ENCODE measurements around the gene GEMIN7. TPM values are rescaled to one million over a fixed set of nuclear protein-coding genes. Genes with fewer than 3 reads are reported as not detected.

The GEMIN7 gene
- total and polyA plus RNA-seq, 2 experiments from 2014 or later: 49.6 to 90.5 TPM

DNA sequence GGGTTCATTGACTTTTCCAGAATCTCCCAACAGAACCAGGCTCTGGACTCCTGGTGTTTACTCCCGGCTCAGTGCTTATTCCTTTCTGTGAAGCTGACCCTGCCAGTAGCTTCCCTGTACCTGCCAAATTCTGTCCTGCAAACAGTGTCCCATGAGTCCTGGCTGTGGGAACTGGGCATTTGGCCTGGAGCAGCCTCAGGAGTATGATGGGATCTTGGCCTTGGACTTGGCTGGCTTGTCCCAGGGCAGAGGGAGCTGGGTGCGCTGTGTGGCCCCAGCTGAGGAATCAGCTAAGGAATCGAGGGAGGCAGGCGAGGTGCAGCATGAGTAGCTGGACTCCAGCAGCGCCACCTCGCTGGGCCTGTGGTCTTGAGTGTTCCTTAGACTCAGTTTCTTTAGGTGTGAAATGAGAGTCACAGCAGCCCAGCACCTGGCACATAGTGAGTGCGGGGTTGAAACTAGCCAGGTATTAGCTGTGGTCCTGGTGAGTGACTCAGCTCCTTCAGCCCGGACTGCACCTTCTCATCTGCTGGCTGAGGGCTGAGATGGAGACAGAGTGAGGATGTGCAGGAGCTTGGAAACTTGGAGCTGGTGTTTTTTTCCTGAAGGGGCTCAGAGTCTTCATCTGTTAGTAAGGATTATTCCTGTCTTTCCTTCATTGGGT is 29.9 kb upstream of the GEMIN7 start (continued):
- TF ChIP-seq, protein P1, sequence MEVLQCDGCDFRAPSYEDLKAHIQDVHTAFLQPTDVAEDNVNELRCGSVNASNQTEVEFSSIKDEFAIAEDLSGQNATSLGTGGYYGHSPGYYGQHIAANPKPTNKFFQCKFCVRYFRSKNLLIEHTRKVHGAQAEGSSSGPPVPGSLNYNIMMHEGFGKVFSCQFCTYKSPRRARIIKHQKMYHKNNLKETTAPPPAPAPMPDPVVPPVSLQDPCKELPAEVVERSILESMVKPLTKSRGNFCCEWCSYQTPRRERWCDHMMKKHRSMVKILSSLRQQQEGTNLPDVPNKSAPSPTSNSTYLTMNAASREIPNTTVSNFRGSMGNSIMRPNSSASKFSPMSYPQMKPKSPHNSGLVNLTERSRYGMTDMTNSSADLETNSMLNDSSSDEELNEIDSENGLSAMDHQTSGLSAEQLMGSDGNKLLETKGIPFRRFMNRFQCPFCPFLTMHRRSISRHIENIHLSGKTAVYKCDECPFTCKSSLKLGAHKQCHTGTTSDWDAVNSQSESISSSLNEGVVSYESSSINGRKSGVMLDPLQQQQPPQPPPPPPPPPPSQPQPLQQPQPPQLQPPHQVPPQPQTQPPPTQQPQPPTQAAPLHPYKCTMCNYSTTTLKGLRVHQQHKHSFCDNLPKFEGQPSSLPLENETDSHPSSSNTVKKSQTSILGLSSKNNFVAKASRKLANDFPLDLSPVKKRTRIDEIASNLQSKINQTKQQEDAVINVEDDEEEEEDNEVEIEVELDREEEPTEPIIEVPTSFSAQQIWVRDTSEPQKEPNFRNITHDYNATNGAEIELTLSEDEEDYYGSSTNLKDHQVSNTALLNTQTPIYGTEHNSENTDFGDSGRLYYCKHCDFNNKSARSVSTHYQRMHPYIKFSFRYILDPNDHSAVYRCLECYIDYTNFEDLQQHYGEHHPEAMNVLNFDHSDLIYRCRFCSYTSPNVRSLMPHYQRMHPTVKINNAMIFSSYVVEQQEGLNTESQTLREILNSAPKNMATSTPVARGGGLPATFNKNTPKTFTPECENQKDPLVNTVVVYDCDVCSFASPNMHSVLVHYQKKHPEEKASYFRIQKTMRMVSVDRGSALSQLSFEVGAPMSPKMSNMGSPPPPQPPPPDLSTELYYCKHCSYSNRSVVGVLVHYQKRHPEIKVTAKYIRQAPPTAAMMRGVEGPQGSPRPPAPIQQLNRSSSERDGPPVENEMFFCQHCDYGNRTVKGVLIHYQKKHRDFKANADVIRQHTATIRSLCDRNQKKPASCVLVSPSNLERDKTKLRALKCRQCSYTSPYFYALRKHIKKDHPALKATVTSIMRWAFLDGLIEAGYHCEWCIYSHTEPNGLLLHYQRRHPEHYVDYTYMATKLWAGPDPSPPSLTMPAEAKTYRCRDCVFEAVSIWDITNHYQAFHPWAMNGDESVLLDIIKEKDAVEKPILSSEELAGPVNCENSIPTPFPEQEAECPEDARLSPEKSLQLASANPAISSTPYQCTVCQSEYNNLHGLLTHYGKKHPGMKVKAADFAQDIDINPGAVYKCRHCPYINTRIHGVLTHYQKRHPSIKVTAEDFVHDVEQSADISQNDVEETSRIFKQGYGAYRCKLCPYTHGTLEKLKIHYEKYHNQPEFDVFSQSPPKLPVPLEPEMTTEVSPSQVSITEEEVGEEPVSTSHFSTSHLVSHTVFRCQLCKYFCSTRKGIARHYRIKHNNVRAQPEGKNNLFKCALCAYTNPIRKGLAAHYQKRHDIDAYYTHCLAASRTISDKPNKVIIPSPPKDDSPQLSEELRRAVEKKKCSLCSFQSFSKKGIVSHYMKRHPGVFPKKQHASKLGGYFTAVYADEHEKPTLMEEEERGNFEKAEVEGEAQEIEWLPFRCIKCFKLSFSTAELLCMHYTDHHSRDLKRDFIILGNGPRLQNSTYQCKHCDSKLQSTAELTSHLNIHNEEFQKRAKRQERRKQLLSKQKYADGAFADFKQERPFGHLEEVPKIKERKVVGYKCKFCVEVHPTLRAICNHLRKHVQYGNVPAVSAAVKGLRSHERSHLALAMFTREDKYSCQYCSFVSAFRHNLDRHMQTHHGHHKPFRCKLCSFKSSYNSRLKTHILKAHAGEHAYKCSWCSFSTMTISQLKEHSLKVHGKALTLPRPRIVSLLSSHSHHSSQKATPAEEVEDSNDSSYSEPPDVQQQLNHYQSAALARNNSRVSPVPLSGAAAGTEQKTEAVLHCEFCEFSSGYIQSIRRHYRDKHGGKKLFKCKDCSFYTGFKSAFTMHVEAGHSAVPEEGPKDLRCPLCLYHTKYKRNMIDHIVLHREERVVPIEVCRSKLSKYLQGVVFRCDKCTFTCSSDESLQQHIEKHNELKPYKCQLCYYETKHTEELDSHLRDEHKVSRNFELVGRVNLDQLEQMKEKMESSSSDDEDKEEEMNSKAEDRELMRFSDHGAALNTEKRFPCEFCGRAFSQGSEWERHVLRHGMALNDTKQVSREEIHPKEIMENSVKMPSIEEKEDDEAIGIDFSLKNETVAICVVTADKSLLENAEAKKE (CRISPR knock-in tag; IDR thresholded peaks at IDR 0.05): no peak

DNA sequence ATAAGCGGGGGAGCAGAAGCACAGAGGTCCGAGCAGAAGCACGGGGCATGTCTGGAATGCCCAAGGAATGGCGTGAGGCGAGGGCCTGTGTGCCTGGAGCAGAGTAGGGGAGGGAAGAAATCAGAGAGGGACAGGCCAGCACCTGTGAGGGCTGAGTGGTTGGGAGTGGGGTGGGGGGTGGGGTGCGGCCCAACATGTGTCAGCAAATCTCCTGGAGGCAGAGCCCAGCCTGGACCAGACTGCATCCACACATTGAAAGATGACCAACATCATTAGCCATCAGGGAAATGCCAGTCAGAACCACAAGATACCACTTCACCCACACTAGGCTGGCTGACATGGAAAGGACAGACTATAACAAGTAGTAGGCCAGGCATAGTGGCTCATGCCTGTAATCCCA is 29.0 kb upstream of the GEMIN7 start:
- Mint-ChIP-seq H3K4me3 (no peak overlapping the region), H3K27me3 (ENCODE audit: insufficient read depth, low read depth, poor library complexity) (peaks cover 5% of the 10 kb centered on the region), H3K36me3 (ENCODE audit: low read depth) (peaks cover 46% of the 10 kb centered on the region), H3K9me3 (no peaks in the 10 kb centered on the region), H3K4me1 (no peaks in the 10 kb centered on the region), H3K27ac (peak overlapping the region; percentile 47)
- ATAC-seq (no peak), DNase-seq (ENCODE audit: low spot score) (no peak)
- Histone ChIP-seq H3K79me2 (replicated peaks; ENCODE audit: insufficient read depth) (peaks cover 62% of the 10 kb centered on the region), H3K4me1 (ENCODE audit: insufficient read depth) (no peaks in the 10 kb centered on the region), H3K9me2 (ENCODE audit: insufficient read depth) (no peaks in the 10 kb centered on the region), H3K27ac (ENCODE audit: low read depth) (peak overlapping the region; percentile 47; the same call in 1 of the 2 replicates), H2AFZ (no peak overlapping the region), H3K27me3 (ENCODE audit: insufficient read depth) (no peaks in the 10 kb centered on the region), H4K20me1 (replicated peaks; ENCODE audit: insufficient read depth) (peaks cover 43% of the 10 kb centered on the region; the same call in 1 of the 2 replicates), H3K4me3 (no peak overlapping the region), H3F3A (replicated peaks; ENCODE audit: low read depth) (0 out of 2 replicates have a peak, but pooled peaks cover under 1% of the 10 kb centered on the region), H3K36me3 (ENCODE audit: insufficient read depth) (peaks cover 9% of the 10 kb centered on the region; the same call in 1 of the 2 replicates), H3K4me2 (no peak overlapping the region)
- TF ChIP-seq, protein P1 (CRISPR knock-in tag; IDR thresholded peaks at IDR 0.05): no peak
- TF ChIP-seq ZNF331 (CRISPR knock-in tag; IDR thresholded peaks at IDR 0.05; ENCODE audit: low read depth): no peak

All from GM23338 (cell line).